Esophagus muscularis mucosa (tissue), 4 donors: ENCODE results near the gene NNMT. TPM values are rescaled to one million over a fixed set of nuclear protein-coding genes. Genes with fewer than 3 reads are reported as not detected.

Experiments
- DNase-seq: peaks from one replicate; pipeline ENCODE4 v3.0.0-alpha.2; 2017; ENCODE audit errors: extremely low spot score
- H3K27ac ChIP-seq, 4 donors: fragments of 200-600 bp; sonication (generic); replicated peaks in 1 of 4; 1 replicate in 3 of 4; 2 replicates in 1 of 4; pipeline ENCODE4 v1.5.1; 2016 to 2019; ENCODE audit warnings: mild to moderate bottlenecking in 1 of 4
- H3K27me3 ChIP-seq, 4 donors: fragments of 200-600 bp; sonication (generic); one replicate each; pipeline versions ENCODE4 v1.5.1 to v1.6.0; 2016 to 2019
- H3K36me3 ChIP-seq, 4 donors: fragments of 200-600 bp; sonication (generic); one replicate each; pipeline ENCODE4 v1.5.1; 2016 to 2019
- H3K4me1 ChIP-seq, 4 donors: fragments of 200-600 bp; sonication (generic); one replicate each; pipeline ENCODE4 v1.5.1; 2016 to 2019
- H3K4me3 ChIP-seq, 4 donors: fragments of 200-600 bp; sonication (generic); 1 replicate in 2 of 4; 2 replicates in 2 of 4; pipeline ENCODE4 v1.5.1; 2016 to 2019; ENCODE audit warnings: mild to moderate bottlenecking in 4 of 4, moderate library complexity in 1 of 4
- H3K9me3 ChIP-seq, 4 donors: fragments of 200-600 bp; sonication (generic); 1 replicate in 3 of 4; 2 replicates in 1 of 4; pipeline ENCODE4 v1.5.1; 2016 to 2019
- CTCF ChIP-seq, 3 experiments: fragments of 200-600 bp in 2 of 3; fragments of 450-650 bp in 1 of 3; sonication (generic) in 2 of 3; IDR thresholded peaks; one replicate each; pipeline ENCODE4 v1.5.1; 2017 to 2019; ENCODE audit warnings: antibody characterized with exemption in 3 of 3, mild to moderate bottlenecking in 2 of 3, moderate library complexity in 1 of 3
- EP300 ChIP-seq: sonication (generic); formaldehyde crosslinking; IDR thresholded peaks from one replicate; pipeline ENCODE4 v1.6.1; 2017; ENCODE audit warnings: antibody characterized with exemption
- POLR2A ChIP-seq: fragments of 450-650 bp; IDR thresholded peaks from one replicate; pipeline ENCODE4 v1.6.1; 2017; ENCODE audit warnings: antibody characterized with exemption, moderate library complexity, mild to moderate bottlenecking, low read depth
- POLR2AphosphoS5 ChIP-seq, 2 donors: sonication (generic); formaldehyde crosslinking; IDR thresholded peaks; one replicate each; pipeline ENCODE4 v1.6.1; 2017; ENCODE audit warnings: antibody characterized with exemption in 2 of 2
- WGBS: methylation state at CpG from one replicate; pipeline ENCODE4 v1.1.5; 2018; 5-methylcytosine and 5-hydroxymethylcytosine counted together
- intact Hi-C: fragments of 100-400 bp; cut with DNase I; formaldehyde crosslinking; loops from one replicate; pipeline ENCODE4 v1.15.1; 2023
- total RNA-seq, 4 donors: library from RNA; depleted of rRNA; stranded (reverse); fragments of >200 nt; gene quantifications; one replicate each; pipeline versions ENCODE4 v1.1.0 to v1.2.1, GENCODE V29; 2016

Gene NNMT
- total RNA-seq, 4 donors from 2014 or later, result 88.9 to 599 (median 293) TPM

DNA sequence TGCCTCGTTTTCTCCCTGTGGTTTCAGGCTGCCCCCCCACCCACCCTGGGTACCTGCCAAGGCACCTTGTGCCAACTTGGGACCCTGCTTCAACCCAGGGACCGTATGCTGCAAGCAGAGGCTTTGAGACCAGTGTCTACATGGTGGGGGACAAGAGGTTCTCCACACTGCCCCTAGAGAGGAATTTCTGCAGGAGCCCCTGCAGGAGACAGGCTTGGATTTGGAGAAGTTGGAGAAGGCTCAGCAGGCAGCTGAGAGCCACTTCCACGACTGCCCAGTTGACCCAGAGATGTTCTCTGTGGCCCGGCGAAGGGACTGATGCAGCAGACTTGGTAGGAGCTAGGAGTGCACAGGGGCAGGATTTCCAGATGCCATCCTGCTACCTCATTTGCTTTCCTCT, 20.1 kb upstream of the NNMT start:
- Histone ChIP-seq H3K9me3 (no peaks in the 10 kb centered on the region), H3K36me3 (no peaks in the 10 kb centered on the region)

GRCh38 chr11:114277637-114278341, 18.4 kb upstream of the NNMT start:
- intact Hi-C loops, result no loop called here
- H3K27ac ChIP-seq, result no peak overlapping the region
- peak; percentile 87 for DNase-seq
- H3K4me3 ChIP-seq, result no peak overlapping the region
- peaks cover 0 to 21% (median 11%) of the 10 kb centered on the region in 4 donors for H3K4me1 ChIP-seq
- TF ChIP-seq CTCF (IDR thresholded peaks at IDR 0.05), result no peak
- TF ChIP-seq POLR2AphosphoS5 (IDR thresholded peaks at IDR 0.05), result no peak
- no peak for TF ChIP-seq POLR2A
- no peak for TF ChIP-seq EP300
- no peaks in the 10 kb centered on the region for H3K36me3 ChIP-seq
- H3K27me3 ChIP-seq, result peaks cover 0 to 85% (median 0%) of the 10 kb centered on the region in 4 donors
- no peaks in the 10 kb centered on the region for H3K9me3 ChIP-seq
- 89% methylated on average over 11 of the region's 11 CpGs for WGBS

More for the DNA sequence above, 20.1 kb upstream of the NNMT start:
- Histone ChIP-seq H3K27me3 (peaks cover 0 to 98% (median 0%) of the 10 kb centered on the region in 4 donors), H3K27ac (peak overlapping the region in 1 of 4 donors; percentile 23), H3K4me1 (peaks cover 0 to 16% (median 10%) of the 10 kb centered on the region in 4 donors), H3K4me3 (no peak overlapping the region)
- intact Hi-C loops, result no loop called here
- peak; percentile 86 for DNase-seq
- TF ChIP-seq CTCF (IDR thresholded peaks at IDR 0.05) (no peak), EP300 (no peak), POLR2A (no peak), POLR2AphosphoS5 (IDR thresholded peaks at IDR 0.05) (no peak)
- 83% methylated on average over 4 of the region's 5 CpGs for WGBS

DNA sequence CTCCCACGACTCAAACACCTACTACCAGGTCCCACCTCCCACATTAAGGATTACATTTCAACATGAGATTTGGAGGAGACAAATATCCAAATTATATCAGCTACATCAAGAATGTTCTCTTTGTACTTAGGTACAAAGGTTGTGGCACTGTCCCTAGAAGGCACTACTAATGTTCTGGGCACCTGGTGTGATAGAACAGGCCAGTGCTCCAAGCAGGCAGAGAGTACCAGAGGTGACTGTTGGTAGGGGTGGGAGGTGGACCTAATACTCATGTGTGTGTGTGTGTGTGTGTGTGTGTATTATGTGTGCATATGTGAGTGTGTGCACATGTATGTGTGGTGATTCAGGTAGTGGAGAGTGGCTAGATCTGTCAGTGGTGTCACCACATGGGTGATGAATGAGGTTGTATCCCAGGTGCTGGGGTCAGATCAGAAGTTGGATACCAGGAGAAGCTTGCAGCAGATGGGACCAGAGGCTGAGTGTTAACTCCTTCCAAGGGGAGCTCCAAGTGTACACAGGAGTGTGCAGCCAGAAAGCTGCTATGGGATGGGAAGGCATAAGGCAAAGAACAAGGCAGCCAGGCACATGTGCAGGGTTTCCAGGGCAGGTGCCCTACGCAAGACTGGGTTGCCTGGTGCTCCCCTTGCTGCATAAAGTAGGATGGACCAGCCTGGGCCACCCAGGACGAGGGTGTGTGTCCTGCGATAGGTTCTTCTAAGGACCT, 17.7 kb upstream of the NNMT start:
- intact Hi-C loops, result no loop called here
- DNase-seq, result peak; percentile 87
- no peaks in the 10 kb centered on the region for H3K9me3 ChIP-seq
- H3K27ac ChIP-seq, result no peak overlapping the region
- peaks cover 0 to 78% (median 0%) of the 10 kb centered on the region in 4 donors for H3K27me3 ChIP-seq
- 92% methylated on average over 1 of the region's 4 CpGs for WGBS
- H3K36me3 ChIP-seq, result no peaks in the 10 kb centered on the region
- TF ChIP-seq EP300, result no peak
- no peak for TF ChIP-seq POLR2AphosphoS5 (IDR thresholded peaks at IDR 0.05)
- TF ChIP-seq POLR2A, result no peak
- no peak for TF ChIP-seq CTCF (IDR thresholded peaks at IDR 0.05)
- no peak overlapping the region for H3K4me3 ChIP-seq
- peaks cover 0 to 21% (median 11%) of the 10 kb centered on the region in 4 donors for H3K4me1 ChIP-seq

- intact Hi-C loops, result no loop called here
- peak; percentile 3 to 11 for TF ChIP-seq POLR2AphosphoS5 (IDR thresholded peaks at IDR 0.05)
- no peak for TF ChIP-seq EP300
- 85% methylated on average over 9 of the region's 9 CpGs for WGBS
Measured at GRCh38 chr11:114279792-114280546, 16.2 kb upstream of the NNMT start.

More at GRCh38 chr11:114279792-114280546, 16.2 kb upstream of the NNMT start:
- Histone ChIP-seq H3K27me3 (peaks cover 0 to 63% (median 0%) of the 10 kb centered on the region in 4 donors), H3K36me3 (no peaks in the 10 kb centered on the region), H3K4me1 (peaks cover 0 to 15% (median 11%) of the 10 kb centered on the region in 4 donors), H3K9me3 (no peaks in the 10 kb centered on the region), H3K4me3 (no peak overlapping the region), H3K27ac (peak overlapping the region; percentile 23 to 45 (median 32))
- peak; percentile 80 for DNase-seq
